ENCODE data around the gene PIK3CB.

DNA sequence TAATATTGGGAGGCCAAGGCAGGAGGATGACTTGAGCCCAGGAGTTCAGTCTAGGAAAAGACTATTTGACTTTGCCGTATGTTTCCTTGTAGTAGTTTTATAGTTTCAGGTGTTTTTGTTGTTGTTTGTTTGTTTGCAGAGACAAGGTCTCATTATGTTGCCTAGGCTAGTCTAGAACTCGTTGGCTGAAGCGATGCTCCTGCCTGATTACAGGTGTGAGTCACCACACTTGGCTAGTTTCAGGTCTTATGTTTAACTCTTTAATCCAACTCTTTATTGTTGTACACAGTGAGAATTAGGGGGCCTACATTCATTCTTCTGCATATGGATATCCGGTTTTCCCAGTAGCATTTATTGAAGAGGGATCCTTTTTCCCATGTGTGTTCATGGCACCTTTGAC lies 194.2 kb downstream of the PIK3CB start:
- no peak for TF ChIP-seq POLR2A (IDR thresholded peaks at IDR 0.05; ENCODE audit: low read length)
- no peak for TF ChIP-seq GATA1 (IDR thresholded peaks at IDR 0.05; ENCODE audit: low read depth, low read length)
